ENCODE measurements around the gene MBNL2.
"Not testable (repeated sequence)": the region's sequence is repeated elsewhere in the genome, so short reads cannot be mapped to it uniquely, and the experiment has no call there.

Gene MBNL2

DNA sequence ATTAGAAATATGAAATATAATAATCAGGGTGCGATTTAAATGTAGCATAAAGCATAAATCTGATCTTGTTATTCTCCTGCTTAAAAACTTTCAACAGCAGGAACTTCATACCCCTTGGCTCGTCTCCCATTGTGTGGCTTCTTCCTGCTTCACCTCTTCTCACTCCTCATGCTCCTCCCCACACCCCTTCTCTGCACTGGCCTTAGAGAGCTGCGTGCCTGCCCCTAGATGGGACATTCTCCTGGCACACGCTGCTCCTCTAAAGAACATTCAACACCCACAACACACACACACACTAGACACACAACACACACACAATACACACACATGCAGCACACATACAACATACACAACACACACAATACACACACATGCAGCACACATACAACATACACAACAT lies 107.2 kb downstream of the MBNL2 start:
- peak; percentile 10 for DNase-seq

DNA sequence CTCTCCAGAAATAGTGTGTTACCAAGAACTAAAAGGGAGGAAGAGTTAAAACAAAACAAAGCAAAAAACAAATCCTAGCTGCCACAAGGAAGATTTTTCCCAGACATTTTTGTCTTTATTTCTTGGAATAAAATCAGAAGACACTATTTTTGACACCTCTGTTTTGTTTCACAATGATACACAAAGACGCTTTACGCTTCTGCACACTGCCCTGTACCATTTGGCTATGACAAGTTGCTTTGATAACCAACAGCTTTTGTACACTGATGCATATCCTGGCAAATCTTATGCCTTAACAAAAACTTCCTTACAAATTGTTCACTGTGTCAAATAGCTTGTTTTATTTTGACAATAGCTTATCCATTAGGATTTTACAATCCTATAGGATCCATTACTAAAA lies 108.3 kb downstream of the MBNL2 start:
- DNase-seq = no peak

DNA sequence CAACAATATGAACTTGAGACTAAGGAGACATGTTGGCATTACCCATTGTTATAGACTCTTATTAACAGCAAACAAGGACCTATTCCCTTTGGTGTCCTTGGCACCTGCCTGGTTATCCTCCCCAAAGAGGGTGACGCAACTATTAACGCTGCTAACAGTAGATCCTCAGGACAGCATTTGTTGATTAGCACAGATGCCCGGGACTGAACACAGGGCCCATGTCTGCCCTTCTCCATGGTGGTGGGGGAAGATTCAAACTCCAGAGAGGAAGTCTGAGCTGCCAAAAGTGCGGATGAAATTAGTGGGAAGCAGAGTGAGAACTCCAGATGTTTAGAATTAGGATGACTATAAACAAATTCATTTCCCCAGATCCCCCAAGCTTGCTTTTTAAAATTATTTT lies 110.6 kb downstream of the MBNL2 start:
- DNase-seq = no peak

DNA sequence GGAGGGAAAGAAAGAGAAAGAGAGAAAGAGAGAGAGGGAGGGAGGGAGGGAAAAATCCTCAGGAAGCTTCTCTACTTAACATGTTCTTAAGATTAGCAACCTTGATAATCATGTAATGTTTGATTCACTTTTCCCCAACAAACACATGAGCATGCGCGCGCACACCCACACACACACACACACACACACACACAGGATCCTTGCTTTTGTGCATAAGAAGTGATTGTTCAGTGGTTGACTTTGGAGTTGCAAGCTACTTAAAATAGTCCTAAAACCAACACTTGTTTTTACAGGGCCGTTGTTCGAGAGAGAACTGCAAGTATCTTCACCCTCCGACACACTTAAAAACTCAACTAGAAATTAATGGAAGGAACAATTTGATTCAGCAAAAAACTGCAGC lies 111.8 kb downstream of the MBNL2 start:
- DNase-seq = no peak

DNA sequence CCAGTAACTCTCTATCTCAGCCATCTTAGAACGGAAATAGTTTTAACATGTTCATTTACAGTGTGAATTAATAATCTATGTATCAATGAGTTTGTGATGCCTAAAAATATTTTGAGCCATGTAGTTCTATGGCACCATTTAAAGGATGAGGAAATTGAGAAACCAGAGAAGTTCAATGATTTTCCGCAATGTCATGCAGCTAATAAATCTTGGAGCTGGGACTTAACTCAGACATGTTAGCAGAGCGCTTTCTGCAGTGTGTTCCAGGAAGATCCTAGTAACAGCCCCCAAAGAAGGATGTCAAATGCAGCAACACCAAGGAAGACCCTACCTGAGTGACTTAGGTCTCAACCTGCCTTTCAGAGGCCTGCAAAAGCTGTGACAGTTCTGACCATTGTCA lies 112.6 kb downstream of the MBNL2 start:
- DNase-seq = no peak

DNA sequence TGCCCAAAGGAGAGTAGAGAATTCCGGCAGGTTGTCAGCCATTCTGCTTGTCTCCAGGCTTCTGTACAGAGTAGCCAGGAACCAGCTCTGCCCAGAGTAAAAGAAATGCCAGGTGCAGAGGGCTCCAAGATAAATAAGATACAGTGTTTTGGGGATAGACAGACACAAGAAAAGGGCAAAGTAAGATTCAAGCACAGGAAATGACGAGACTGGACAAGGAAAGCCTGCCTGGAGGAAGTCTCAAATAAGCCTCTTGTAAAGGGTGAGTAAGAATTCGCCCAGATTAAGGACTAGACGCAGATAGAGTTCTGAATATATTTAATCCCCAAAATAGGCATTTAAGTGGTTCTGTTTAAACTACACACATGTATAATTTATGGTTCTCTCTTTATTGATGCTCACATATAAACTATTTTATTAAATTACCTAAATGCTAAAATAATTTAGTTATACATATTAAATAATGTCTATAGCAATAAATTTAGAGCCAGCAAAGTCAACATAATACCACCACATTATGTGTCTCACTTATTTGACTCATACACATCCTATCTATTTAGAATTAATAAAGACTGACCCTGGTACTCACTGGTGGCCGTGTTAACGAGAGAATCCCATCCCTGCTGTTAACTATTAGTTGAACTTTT lies 113.5 kb downstream of the MBNL2 start:
- no peak for DNase-seq

DNA sequence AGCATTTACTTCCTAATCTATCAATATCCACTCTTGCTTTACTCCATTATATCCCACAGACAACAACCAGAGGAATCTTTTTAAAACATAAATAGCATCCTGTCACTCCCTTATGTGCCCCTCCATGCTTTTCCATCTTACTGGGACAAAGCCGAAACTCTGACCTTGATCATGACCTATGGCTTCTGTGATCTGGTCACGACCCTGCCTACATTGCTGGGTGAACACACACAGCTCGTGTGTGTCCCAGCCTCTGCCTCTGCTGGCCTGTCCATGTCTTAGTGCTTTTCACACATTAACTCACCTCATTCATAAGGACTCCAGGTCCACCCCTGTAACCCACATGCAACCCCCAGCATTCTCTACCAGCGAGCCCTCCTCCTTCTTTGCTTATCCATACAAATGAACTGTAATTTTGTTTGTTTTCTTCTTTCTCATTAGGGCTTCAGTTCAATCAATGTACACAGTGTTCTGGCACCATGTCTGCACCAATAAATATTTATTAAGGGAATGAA lies 115.9 kb downstream of the MBNL2 start:
- no peak for DNase-seq

DNA sequence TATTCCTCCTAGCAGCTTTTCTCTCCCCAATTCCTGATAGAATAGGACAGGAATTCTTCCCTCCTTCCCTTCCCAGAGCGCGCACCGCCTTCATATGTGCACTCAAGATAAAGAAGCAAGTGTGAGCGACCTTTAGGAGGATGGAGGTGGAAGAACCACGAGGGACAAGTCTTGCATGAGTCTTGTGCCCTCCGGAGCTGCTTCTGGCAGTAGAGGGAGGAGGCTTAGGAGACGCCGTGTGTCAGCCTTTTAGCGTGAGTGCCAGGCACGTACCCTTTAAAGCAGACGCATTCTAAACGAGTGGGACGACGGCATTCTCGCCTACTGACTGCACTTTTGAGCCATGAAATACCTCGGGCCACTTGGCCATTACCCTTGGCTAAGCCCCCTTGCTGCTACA lies 116.4 kb downstream of the MBNL2 start:
- DNase-seq = no peak

DNA sequence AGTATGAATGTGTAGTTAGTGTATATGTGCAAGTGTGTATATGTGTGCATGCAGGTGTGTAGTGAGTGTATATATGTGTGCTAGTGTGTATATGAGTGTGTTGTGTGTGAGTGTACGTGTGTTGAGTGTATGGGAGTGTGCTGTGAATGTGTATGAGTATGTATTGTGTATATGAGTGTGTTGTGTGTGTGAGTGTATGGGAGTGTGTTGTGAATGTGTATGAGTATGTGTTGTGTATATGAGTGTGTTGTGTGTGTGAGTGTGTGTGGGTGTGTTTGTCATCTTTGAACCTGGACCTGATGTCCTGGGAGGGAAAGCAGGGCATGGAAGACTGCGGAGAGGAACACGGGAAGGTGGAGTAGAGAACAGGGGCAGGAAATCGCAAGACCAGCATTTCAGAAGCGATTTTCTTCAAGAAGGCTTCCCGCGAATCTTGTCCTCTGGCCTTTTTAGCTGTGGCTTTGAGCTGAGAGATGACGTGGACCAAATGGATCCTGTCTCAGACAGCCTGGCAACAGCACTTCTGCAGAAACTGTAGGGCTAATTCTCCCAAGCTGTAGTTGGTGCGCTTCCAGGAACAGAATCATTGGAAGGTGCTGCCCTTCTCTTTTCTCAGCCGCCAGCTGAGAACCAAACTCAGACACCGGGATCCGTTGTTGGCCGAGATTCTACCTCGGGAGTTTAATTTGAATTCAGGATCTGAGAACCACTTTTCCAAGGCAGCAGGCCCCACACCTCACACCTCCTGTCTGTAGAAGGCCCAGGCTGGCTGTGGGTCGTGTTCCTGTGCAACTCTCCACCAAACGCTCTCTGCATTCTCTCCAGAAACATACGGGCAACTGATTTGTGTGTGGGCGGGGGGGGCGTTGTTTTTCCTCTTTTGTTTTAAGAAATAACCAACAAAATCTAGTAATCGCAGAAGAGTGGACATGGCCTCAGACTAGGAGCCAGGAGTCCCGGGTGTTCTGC lies 117.2 kb downstream of the MBNL2 start:
- peak; percentile 32 for DNase-seq

DNA sequence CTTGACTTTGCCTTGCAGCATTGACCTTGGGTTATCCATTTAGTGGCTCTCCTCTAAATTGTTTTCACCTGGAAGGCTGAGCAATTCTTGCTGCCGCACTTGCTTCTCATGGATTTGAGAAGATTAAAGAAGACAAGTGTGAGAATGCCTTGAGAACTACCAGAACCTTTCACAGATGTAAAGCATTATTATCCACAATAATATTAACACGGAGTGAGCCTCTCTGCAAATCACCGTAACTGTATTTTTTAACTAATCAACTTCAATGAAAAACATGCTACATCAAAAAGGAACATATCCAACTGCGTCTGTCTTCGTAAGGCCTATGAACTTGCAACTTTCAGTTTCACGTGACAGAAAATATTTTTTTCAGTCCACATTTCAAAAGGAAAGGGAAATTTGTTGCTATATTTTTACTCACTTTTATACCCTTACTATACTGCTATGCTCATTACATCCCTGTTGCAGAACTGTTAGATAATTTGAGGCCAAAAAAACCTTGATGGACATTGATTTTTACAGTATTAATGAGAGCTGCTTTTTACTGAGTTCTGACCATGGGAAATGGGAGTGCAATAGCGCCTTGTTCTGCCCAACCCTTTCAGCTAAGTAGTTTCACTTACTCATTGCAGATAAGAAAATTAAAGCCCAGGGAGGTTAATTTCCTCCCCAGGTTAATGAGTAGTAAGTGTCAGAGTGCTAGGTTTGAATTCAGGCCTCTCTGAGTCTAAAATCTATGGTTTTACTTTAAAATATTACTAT lies 118.0 kb downstream of the MBNL2 start:
- DNase-seq = peak; percentile 76

DNA sequence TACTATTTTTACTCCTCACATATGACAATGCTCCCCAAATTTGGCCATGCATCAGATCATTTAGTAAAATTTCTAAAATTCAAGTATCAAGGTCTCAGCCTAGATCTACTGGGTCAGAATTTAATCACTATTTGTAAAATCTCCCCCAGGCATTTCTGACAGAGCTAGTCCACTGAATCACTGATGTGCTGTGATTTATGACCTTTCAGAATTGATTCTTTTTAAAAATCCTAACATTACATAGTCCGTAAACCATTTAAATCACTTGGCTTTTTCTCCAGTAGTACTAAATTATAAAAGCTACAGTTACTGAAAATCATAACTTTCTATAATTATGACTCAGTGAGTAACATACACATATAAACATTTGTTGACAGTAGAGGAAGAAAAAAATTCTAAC lies 119.0 kb downstream of the MBNL2 start:
- no peak for DNase-seq

DNA sequence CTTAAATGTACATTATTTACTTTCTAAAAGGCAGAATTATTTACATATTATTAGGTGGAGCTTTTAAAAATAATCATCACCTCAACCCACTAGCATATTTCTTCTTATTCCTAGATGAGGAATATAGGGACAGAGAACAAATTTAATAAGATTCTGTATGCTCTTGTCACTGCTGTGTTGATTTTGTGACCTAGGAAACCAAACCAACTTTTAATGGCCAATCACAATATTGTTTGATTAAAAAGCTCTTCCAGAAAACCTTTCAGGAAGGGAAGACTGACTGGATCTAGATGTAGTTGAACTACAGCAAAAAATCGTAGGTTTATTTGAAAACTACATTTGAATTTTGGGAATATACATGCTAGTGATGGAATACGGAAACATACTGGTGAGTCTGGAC lies 120.0 kb downstream of the MBNL2 start:
- DNase-seq = no peak

DNA sequence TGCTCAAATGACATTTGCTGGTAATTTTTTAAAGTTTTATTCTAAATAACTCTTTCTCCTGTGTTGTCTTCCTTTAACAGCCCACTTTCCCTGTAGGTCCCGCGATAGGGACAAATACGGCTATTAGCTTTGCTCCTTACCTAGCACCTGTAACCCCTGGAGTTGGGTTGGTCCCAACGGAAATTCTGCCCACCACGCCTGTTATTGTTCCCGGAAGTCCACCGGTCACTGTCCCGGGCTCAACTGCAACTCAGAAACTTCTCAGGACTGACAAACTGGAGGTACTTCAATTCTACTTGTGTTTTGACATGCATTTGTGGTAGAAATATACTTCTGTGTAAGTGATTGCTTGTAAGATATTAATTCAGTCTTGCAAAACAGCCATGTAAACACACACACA lies 120.8 kb downstream of the MBNL2 start:
- DNase-seq = no peak

DNA sequence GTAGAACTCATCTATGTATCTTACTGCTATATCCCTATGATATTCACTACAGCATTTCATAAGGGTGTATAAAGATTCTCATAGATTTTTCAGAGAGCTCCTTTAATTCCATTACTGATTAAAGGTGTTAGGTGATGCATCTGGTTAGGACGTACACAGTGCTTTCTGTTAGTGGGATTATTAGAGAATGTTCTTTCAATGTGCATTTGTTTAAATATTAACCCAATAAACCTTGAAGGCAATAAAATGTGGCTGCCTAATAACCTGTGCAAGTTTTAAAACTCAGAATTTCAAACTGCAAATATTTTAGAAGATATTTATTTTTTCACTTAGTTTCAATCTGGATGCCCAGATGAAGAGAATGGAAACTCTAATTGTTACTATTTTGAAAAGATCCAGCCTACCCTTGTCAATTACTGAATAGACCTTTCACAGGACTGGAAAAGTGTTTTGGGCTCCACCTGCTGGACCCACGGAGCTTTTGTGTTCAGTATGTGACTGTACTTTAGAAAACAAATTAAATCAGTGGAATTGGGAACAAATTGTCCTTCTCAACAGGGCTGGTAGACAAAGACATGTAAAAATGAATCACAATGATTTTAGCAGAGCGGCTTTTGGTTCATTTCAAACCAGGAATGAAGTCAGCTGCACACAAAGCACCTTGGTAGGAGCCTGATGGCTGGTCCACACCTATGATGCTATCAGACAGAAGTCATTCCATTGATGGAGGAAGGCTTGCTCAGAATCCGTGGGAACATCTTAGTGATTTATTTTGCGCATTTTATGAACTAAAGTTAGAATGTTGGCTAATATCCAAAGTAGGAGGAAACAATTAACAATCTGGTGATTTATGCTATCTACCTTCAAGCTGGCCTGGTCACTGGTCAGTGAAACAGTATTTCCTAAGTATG lies 122.4 kb downstream of the MBNL2 start:
- peak; percentile 76 for DNase-seq

DNA sequence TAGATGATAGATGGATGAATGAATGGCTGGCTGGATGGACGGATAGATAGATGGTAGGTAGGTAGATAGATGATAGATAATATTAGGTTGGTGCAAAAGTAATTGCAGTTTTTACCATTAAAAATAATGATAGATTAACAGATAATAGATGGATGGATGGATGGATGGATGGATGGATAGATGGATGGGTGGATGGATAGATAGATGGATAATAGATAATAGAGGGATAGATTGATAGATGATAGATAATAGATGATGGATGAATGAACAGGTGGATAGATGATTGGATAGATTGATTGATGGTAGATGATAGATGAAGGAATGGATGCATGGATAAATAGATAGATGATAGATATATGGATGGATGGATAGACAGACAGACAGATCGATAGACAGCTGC lies 124.0 kb downstream of the MBNL2 start:
- no peak for DNase-seq

DNA sequence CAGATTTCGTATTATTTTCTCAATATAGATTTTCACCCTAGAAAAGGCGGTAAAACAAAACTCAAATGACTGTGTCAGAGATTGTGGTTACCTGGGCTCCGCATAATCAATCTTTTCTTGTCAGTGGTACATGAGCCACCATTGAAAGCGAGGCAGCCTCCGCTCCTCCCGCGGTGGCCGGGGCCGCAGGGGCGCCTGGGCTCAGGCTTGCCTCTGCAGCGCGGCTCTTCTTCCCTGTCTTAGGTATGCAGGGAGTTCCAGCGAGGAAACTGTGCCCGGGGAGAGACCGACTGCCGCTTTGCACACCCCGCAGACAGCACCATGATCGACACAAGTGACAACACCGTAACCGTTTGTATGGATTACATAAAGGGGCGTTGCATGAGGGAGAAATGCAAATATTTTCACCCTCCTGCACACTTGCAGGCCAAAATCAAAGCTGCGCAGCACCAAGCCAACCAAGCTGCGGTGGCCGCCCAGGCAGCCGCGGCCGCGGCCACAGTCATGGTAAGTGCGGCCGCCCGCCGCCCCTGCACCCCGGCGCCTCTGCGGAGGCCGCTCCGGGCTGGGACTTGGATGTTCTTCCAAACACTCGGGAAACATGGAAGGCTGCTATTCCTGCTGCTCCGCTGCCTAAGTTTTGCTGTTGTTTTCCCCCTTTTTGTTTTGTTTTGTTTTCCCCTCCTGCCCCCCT lies 124.6 kb downstream of the MBNL2 start:
- no peak for DNase-seq

DNA sequence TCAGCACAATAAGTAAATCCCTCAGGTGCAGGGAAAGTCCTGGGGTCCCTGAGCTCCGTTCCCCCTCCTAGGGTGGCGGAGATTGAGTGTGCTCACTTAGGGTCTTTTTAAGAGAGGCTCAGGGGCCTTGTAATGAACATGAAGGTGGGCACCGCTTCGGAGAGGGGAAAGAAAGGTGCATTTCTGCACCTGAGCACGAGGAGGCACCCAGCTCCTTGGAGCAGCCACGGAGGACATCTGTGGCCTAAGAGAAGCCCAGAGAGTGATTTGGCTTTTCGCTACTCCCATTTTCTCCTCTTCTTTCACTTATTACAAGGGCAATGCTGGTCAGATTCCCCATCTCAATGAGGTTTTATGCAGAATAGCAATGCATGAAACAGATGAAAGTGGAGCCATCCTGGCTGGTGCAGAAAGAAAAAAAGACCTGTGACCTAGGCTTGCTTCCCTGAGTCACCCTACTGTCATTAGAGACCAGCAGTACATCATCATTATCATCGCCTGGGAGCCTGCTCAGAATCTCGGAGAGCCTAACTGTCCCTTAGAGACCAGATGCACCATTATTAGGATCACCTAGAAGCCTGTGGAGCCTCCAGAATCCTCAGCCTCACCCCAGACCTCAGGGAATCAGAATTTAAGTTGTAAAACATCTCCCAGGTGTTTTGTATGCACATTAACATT lies 125.3 kb downstream of the MBNL2 start:
- no peak for DNase-seq

DNA sequence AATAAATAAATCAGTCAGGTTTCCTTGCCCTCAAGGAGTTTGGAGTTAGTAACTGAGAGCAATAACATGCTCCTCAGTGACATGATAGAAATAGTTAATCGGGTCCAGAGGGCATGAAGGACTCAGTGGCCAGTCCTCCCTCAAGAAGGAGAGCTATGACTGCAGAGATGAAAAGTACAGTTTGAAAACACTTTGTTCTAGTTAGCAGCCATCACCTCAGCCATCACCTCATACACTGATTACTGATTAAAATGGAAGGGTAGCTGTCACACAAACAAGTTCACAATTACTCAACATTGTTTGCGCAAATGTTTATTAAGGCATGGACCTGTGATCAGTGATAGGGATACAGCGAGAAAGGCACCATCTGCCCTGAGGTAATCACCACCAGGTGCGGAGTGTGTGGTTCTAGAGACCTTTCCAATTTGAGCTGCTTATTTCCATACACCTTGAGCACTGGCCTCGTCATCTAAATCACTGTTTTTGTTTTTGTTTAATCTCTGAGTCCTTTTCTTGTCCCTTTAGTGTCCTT lies 126.5 kb downstream of the MBNL2 start:
- no peak for DNase-seq

DNA sequence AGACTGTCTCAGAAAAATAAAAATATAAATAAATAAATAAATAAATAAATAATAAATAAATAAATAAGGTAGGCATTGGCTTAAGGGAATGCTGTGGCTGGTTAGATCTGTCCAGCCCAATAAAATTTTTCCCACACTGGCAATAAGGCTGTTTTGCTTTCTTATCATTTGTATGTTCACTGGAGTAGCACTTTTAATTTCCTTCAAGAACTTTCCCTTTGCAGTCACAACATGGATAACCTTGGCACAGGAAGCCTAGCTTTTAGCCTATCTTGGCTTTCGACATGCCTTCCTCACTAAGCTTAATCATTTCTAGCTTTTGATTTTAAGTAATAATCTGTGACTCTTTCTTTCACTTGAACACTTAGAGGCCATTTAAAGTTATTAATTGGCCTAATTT lies 129.9 kb downstream of the MBNL2 start:
- not testable (repeated sequence) for DNase-seq

DNA sequence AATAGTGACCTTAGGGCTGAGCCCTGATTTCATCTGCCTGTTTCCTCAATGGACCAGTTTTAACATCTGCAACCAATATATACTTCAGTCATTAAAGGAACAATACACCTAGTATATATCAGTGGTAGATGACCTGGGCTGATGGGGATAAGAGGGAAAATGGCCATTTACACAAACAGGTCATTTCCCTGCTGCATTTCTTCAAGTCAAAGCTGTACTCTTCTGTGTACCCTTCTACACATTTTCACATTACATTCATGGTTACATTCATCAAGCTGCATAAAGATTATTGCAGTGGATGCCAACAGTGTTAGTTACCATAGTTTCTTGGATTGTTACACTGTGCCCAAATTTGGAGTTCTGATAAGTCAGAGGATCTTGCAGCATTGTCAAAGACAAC lies 130.7 kb downstream of the MBNL2 start:
- no peak for DNase-seq

Measured in OCI-M1 (cell line).